Left renal pelvis (tissue), 4 donors: ENCODE data around the gene SLC33A1. TPM values are rescaled to one million over a fixed set of nuclear protein-coding genes. Genes with fewer than 3 reads are reported as not detected.
"Not testable (repeated sequence)": the region's sequence is repeated elsewhere in the genome, so short reads cannot be mapped to it uniquely, and the experiment has no call there.

Experiments used
- DNase-seq, 4 donors: peaks; one replicate each; pipeline ENCODE4 v3.0.0-alpha.2; 2013; ENCODE audit warnings: low read depth in 4 of 4, low spot score in 3 of 4
- polyA plus RNA-seq, 4 donors: library from polyadenylated mRNA; unstranded; fragments of 120-200 nt; gene quantifications; one replicate each; pipeline ENCODE4 v1.2.1, GENCODE V29; 2013; ENCODE audit not compliant: insufficient read length in 4 of 4

SLC33A1 gene
- polyA plus RNA-seq, 4 donors: 24.2 to 46.5 (median 38.0) TPM

GRCh38 chr3:155862290-155862982 lies 8.2 kb upstream of the SLC33A1 start:
- DNase-seq: not testable (repeated sequence)

- DNase-seq: no peak
Measured at GRCh38 chr3:155861476-155862183, 7.4 kb upstream of the SLC33A1 start.

GRCh38 chr3:155860424-155860823 lies 6.2 kb upstream of the SLC33A1 start:
- DNase-seq: not testable (repeated sequence)

GRCh38 chr3:155859859-155860258 lies 5.6 kb upstream of the SLC33A1 start:
- no peak for DNase-seq

- peak in 1 of 4 donors; percentile 7 for DNase-seq
Measured at GRCh38 chr3:155853214-155854140, 750 bp downstream of the SLC33A1 start.

GRCh38 chr3:155852341-155852740 lies 1.9 kb downstream of the SLC33A1 start:
- no peak for DNase-seq

- not testable (repeated sequence) for DNase-seq
Measured at GRCh38 chr3:155849404-155849803, 4.8 kb downstream of the SLC33A1 start.

GRCh38 chr3:155847993-155848392 lies 6.2 kb downstream of the SLC33A1 start:
- no peak for DNase-seq

GRCh38 chr3:155846119-155846518 lies 8.1 kb downstream of the SLC33A1 start:
- DNase-seq: no peak

GRCh38 chr3:155843569-155843968 lies 10.7 kb downstream of the SLC33A1 start:
- DNase-seq: no peak

- DNase-seq: no peak
Measured at GRCh38 chr3:155835341-155836071, 18.7 kb downstream of the SLC33A1 start.

- DNase-seq: not testable (repeated sequence)
Measured at GRCh38 chr3:155828490-155829098, 25.6 kb downstream of the SLC33A1 start.

GRCh38 chr3:155815030-155815545 lies 39.1 kb downstream of the SLC33A1 start:
- DNase-seq: no peak

GRCh38 chr3:155813224-155813623 lies 41.0 kb downstream of the SLC33A1 start:
- DNase-seq: not testable (repeated sequence)

- DNase-seq: no peak
Measured at GRCh38 chr3:155809181-155809580, 45.0 kb downstream of the SLC33A1 start.

GRCh38 chr3:155807823-155808222 lies 46.4 kb downstream of the SLC33A1 start:
- no peak for DNase-seq

GRCh38 chr3:155805802-155806618 lies 48.2 kb downstream of the SLC33A1 start, which contains the start of gene C3orf33:
Gene C3orf33, minus strand, starts transcription at chr3:155806278. Its CDS starts 26 bp downstream, at chr3:155806252.
- peak; percentile 47 to 52 (median 50) for DNase-seq

GRCh38 chr3:155805204-155805801 lies 48.9 kb downstream of the SLC33A1 start:
- no peak for DNase-seq
